IPS-15b (cell line): ENCODE results near the gene SULT1A3.
"Not testable (repeated sequence)": the region's sequence is repeated elsewhere in the genome, so short reads cannot be mapped to it uniquely, and the experiment has no call there.

Source experiments
- H3K27me3 ChIP-seq: one replicate; pipeline ENCODE4 v1.6.1; 2013; ENCODE audit warnings: low read length; ENCODE audit not compliant: control insufficient read depth, insufficient read depth
- H3K36me3 ChIP-seq: one replicate; pipeline ENCODE4 v1.6.1; 2013; ENCODE audit warnings: low read length; ENCODE audit not compliant: control insufficient read depth, insufficient read depth
- H3K4me1 ChIP-seq: one replicate; pipeline ENCODE4 v1.6.1; 2013; ENCODE audit warnings: mild to moderate bottlenecking, low read length; ENCODE audit not compliant: control insufficient read depth, insufficient read depth
- H3K4me3 ChIP-seq: one replicate; pipeline ENCODE4 v1.5.1; 2013; ENCODE audit warnings: low read depth, low read length
- H3K9ac ChIP-seq: one replicate; pipeline ENCODE4 v1.6.1; 2013; ENCODE audit warnings: low read depth, mild to moderate bottlenecking, low read length
- H3K9me3 ChIP-seq: one replicate; pipeline ENCODE4 v1.6.1; 2013; ENCODE audit warnings: mild to moderate bottlenecking, low read length; ENCODE audit not compliant: control insufficient read depth, insufficient read depth

SULT1A3 gene

DNA sequence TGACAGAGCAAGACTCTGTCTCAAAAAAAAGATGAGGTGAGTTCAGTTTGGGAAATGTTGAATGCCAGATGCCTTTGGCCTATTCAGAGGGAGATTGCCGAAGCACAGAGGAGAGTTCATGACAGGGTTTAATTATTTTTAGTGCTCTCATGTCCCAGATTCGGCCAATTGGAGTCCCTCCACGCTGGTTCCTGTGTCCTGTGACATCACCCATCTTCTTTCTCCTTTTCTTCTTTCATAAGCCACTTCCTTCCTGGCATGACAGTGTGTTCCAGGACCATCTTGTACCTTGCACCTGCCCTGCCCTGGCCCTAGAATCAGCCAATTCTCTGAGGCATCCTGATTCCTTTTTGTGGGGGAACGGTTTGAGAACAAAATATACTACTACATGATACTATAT is 12.4 kb downstream of the SULT1A3 start:
- H3K27me3 ChIP-seq, H3K4me3 ChIP-seq, H3K9ac ChIP-seq, H3K4me1 ChIP-seq, H3K36me3 ChIP-seq, H3K9me3 ChIP-seq: not testable (repeated sequence)

DNA sequence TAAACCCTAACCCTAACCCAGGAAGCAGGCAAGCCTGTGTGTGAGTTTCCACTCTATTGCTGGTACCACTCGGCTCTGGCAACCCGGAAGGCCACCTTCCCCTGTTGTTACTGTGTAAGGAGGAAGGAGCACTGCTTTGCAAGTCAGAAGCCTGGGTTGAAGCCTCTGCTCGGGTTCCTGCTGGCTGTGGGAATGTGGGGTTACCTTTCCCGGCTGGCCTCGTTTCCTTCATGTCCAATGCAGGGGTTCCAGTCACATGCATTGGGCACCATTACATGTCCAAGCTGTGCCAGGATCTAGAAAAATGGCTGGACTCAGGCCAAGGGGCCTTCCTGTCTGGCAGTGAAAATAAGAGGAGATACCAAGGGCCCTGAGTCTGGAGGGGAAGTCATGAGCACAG is 18.0 kb downstream of the SULT1A3 start:
- H3K36me3 ChIP-seq, H3K9me3 ChIP-seq, H3K4me3 ChIP-seq, H3K4me1 ChIP-seq, H3K9ac ChIP-seq, H3K27me3 ChIP-seq: not testable (repeated sequence)

DNA sequence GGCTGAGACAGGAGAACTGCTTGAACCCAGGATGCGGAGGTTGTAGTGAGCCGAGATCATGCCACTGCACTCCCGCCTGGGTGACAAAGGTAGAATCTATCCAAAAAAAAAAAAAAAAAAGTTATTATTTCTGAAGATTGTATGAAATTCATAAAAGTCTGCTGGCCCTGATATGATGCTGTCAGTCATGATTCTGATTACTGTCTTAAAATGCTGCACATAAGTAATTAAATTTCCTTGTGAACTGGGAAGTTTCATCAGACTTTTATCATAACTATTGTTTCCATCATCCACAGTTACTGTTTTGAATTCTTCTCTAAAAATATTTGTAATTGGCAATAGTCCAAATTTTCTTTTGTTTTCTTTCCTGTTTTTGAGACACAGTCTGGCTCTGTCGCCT is 49.3 kb downstream of the SULT1A3 start, which contains the start of gene NPIPB13:
Gene NPIPB13 (minus strand): TSS at position 101 of the 400 bp plus-strand sequence. CDS start 2,906 bp downstream, outside the sequence.
- H3K36me3 ChIP-seq, H3K9me3 ChIP-seq, H3K9ac ChIP-seq, H3K4me1 ChIP-seq, H3K4me3 ChIP-seq, H3K27me3 ChIP-seq: not testable (repeated sequence)
